ENCODE measurements around the gene MPPED2. TPM values are rescaled to one million over a fixed set of nuclear protein-coding genes. Genes with fewer than 3 reads are reported as not detected.

MPPED2 gene
- total and polyA plus RNA-seq, 2 donors (not counting 3 experiments of a cell fraction or from before 2014, with no cell fraction given): not detected

DNA sequence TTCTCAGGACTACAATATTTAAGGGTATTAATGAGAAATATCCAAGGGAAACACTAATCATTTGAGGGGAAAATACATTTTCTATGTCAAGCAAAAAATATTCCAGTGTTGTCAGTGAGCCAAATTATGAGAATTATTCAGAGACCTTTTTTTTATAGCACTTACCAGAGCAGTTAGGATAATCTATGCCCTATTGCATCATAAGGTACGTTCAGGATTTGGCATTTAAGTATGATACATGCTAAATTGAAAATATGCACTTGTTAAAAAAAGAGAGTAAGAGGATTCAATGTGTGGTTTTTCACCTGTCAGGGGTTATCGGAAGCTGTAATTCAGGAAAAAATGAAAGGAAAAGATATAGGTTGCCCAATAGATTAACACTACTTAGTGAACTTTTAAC lies 17.2 kb upstream of the MPPED2 start:
- ChIA-PET POLR2A (no interaction called here), CTCF (no interaction called here)
- Histone ChIP-seq H3K4me3 (replicated peaks in 1 of 3; ENCODE audit: insufficient read depth in 1 of 3, low read depth in 1 of 3, low read length in 3 of 3) (no peak overlapping the region), H3K9me1 (replicated peaks; ENCODE audit: control insufficient read depth, extremely low read depth, insufficient read depth, low read length) (no peaks in the 10 kb centered on the region), H3K9me3 (replicated peaks; ENCODE audit: control insufficient read depth, insufficient read depth, low read length) (no peaks in the 10 kb centered on the region), H3K27me3 (ENCODE audit: control insufficient read depth in 2 of 2, insufficient read depth in 2 of 2, low read length in 2 of 2) (no peaks in the 10 kb centered on the region), H3K79me2 (ENCODE audit: control insufficient read depth, insufficient read depth, low read length) (no peaks in the 10 kb centered on the region), H3K27ac (ENCODE audit: insufficient read depth, low read depth, low read length) (no peak overlapping the region), H4K20me1 (replicated peaks; ENCODE audit: control insufficient read depth, extremely low read depth, insufficient read depth, low read length) (no peaks in the 10 kb centered on the region), H2AFZ (ENCODE audit: low read depth, low read length) (no peak overlapping the region), H3K4me1 (ENCODE audit: control insufficient read depth, extremely low read depth, insufficient read depth, low read length) (no peaks in the 10 kb centered on the region), H3K36me3 (ENCODE audit: control insufficient read depth in 2 of 2, extremely low read depth in 1 of 2, insufficient read depth in 2 of 2, low read length in 2 of 2) (no peaks in the 10 kb centered on the region), H3K4me2 (ENCODE audit: insufficient read depth, low read length) (no peak overlapping the region), H3K9ac (replicated peaks; ENCODE audit: extremely low read depth, insufficient read depth, low read length) (no peak overlapping the region)
- intact Hi-C loops (cut with micrococcal nuclease): no loop called here
- TF ChIP-seq MYC (IDR thresholded peaks at IDR 0.05; ENCODE audit: low read depth, low read length): no peak
- FAIRE-seq: no peak
- no peak for DNase-seq (ENCODE audit: low read depth, low spot score)
- dilution Hi-C loops (cut with MboI; ENCODE audit: extremely low pct_ligation_motif_present, low sequenced_read_pairs): no loop called here
- BruUV-seq (replicated peaks): no TSS peak

- FAIRE-seq (no peak), DNase-seq (ENCODE audit: low read depth, low spot score) (no peak)
- dilution Hi-C loops (cut with MboI; ENCODE audit: extremely low pct_ligation_motif_present, low sequenced_read_pairs) (no loop called here), intact Hi-C loops (cut with micrococcal nuclease) (no loop called here)
- Histone ChIP-seq H3K9me3 (replicated peaks; ENCODE audit: control insufficient read depth, insufficient read depth, low read length) (no peaks in the 10 kb centered on the region), H3K4me3 (replicated peaks in 1 of 3; ENCODE audit: insufficient read depth in 1 of 3, low read depth in 1 of 3, low read length in 3 of 3) (no peak overlapping the region), H3K79me2 (ENCODE audit: control insufficient read depth, insufficient read depth, low read length) (no peaks in the 10 kb centered on the region), H3K36me3 (ENCODE audit: control insufficient read depth in 2 of 2, extremely low read depth in 1 of 2, insufficient read depth in 2 of 2, low read length in 2 of 2) (no peaks in the 10 kb centered on the region), H2AFZ (ENCODE audit: low read depth, low read length) (no peak overlapping the region), H3K27ac (ENCODE audit: insufficient read depth, low read depth, low read length) (no peak overlapping the region), H3K9ac (replicated peaks; ENCODE audit: extremely low read depth, insufficient read depth, low read length) (no peak overlapping the region), H4K20me1 (replicated peaks; ENCODE audit: control insufficient read depth, extremely low read depth, insufficient read depth, low read length) (no peaks in the 10 kb centered on the region), H3K4me2 (ENCODE audit: insufficient read depth, low read length) (no peak overlapping the region), H3K9me1 (replicated peaks; ENCODE audit: control insufficient read depth, extremely low read depth, insufficient read depth, low read length) (no peaks in the 10 kb centered on the region), H3K4me1 (ENCODE audit: control insufficient read depth, extremely low read depth, insufficient read depth, low read length) (no peaks in the 10 kb centered on the region), H3K27me3 (ENCODE audit: control insufficient read depth in 2 of 2, insufficient read depth in 2 of 2, low read length in 2 of 2) (no peaks in the 10 kb centered on the region)
- TF ChIP-seq MAX (IDR thresholded peaks at IDR 0.05; ENCODE audit: insufficient read depth, insufficient read length) (no peak), FOS (IDR thresholded peaks at IDR 0.05; ENCODE audit: borderline replicate concordance, insufficient read depth, low read length) (no peak), GATA2 (IDR thresholded peaks at IDR 0.05; ENCODE audit: insufficient read depth, insufficient read length, low read depth, low read length) (no peak), MYC (IDR thresholded peaks at IDR 0.05; ENCODE audit: low read depth, low read length) (no peak), POLR2AphosphoS5 (IDR thresholded peaks at IDR 0.05; ENCODE audit: insufficient read depth, low read depth, low read length) (no peak), JUN (IDR thresholded peaks at IDR 0.05; ENCODE audit: borderline replicate concordance, insufficient read depth, insufficient read length, low read depth) (no peak)
- ChIA-PET POLR2A (no interaction called here), CTCF (no interaction called here)
- no TSS peak for BruUV-seq (replicated peaks)
Observed at GRCh38 chr11:30596832-30597231, 10.7 kb upstream of the MPPED2 start.
